Neural progenitor cell (in vitro differentiated cells): ENCODE measurements around the gene RGS3. TPM values are rescaled to one million over a fixed set of nuclear protein-coding genes. Genes with fewer than 3 reads are reported as not detected.

ENCODE experiments used
- DNase-seq: peaks from one replicate; pipeline ENCODE4 v3.0.0-alpha.2; 2016; ENCODE audit warnings: low spot score
- H2AFZ ChIP-seq: fragments of 200-600 bp; sonication (generic); replicated peaks from 2 replicates; pipeline ENCODE4 v1.6.1; 2016; ENCODE audit warnings: antibody characterized with exemption
- H3F3A ChIP-seq: fragments of 200-600 bp; sonication (generic); 2 replicates; pipeline ENCODE4 v1.6.1; 2016; ENCODE audit warnings: antibody characterized with exemption, low read depth
- H3K27ac ChIP-seq: fragments of 200-600 bp; sonication (generic); 2 replicates; pipeline ENCODE4 v1.5.1; 2016; ENCODE audit warnings: mild to moderate bottlenecking
- H3K27me3 ChIP-seq: fragments of 200-600 bp; sonication (generic); 2 replicates; pipeline ENCODE4 v1.6.1; 2016; ENCODE audit warnings: mild to moderate bottlenecking, moderate library complexity
- H3K36me3 ChIP-seq: fragments of 200-600 bp; sonication (generic); 2 replicates; pipeline ENCODE4 v1.5.1; 2016
- H3K4me1 ChIP-seq: fragments of 200-600 bp; sonication (generic); 2 replicates; pipeline ENCODE4 v1.6.1; 2016; ENCODE audit warnings: mixed run types
- H3K4me2 ChIP-seq: fragments of 200-600 bp; sonication (generic); 2 replicates; pipeline ENCODE4 v1.6.1; 2016
- H3K4me3 ChIP-seq: fragments of 200-600 bp; sonication (generic); 2 replicates; pipeline ENCODE4 v1.5.1; 2016
- H3K79me2 ChIP-seq: fragments of 200-600 bp; sonication (generic); 2 replicates; pipeline ENCODE4 v1.6.1; 2016; ENCODE audit warnings: low read depth
- H3K9ac ChIP-seq: fragments of 200-600 bp; sonication (generic); 2 replicates; pipeline ENCODE4 v1.6.1; 2016
- H3K9me3 ChIP-seq: fragments of 200-600 bp; sonication (generic); 2 replicates; pipeline ENCODE4 v1.5.1; 2016; ENCODE audit warnings: low read depth
- H4K20me1 ChIP-seq: fragments of 200-600 bp; sonication (generic); 2 replicates; pipeline ENCODE4 v1.6.1; 2016; ENCODE audit warnings: low read depth
- H3K27ac Mint-ChIP-seq: 3 replicates; pipeline ENCODE4 v1.8.0; 2021; ENCODE audit warnings: mixed read lengths
- H3K27me3 Mint-ChIP-seq: 2 replicates; pipeline ENCODE4 v1.8.0; 2022; ENCODE audit warnings: low read depth, mild to moderate bottlenecking, inconsistent platforms, moderate library complexity, mixed read lengths; ENCODE audit not compliant: insufficient read depth
- H3K36me3 Mint-ChIP-seq: 3 replicates; pipeline ENCODE4 v1.8.0; 2021; ENCODE audit warnings: mixed read lengths
- H3K4me1 Mint-ChIP-seq: 3 replicates; pipeline ENCODE4 v1.8.0; 2021; ENCODE audit warnings: mixed read lengths
- H3K4me3 Mint-ChIP-seq: 3 replicates; pipeline ENCODE4 v1.8.0; 2021; ENCODE audit warnings: mild to moderate bottlenecking, moderate library complexity, mixed read lengths
- H3K9me3 Mint-ChIP-seq: 3 replicates; pipeline ENCODE4 v1.8.0; 2020; ENCODE audit warnings: mixed read lengths
- EZH2 ChIP-seq: fragments of 200-600 bp; sonication (generic); IDR thresholded peaks from 2 replicates; pipeline ENCODE4 v1.6.1; 2017; ENCODE audit warnings: antibody characterized with exemption, mild to moderate bottlenecking, moderate library complexity
- EZH2phosphoT487 ChIP-seq: fragments of 200-600 bp; sonication (generic); IDR thresholded peaks from 2 replicates; pipeline ENCODE4 v1.6.1; 2017; ENCODE audit warnings: antibody characterized with exemption
- total RNA-seq: library from RNA; depleted of rRNA; stranded (reverse); fragments of >200 nt; gene quantifications from 2 replicates; pipeline ENCODE4 v1.2.3, GENCODE V29; 2015; ENCODE audit warnings: low replicate concordance
- TF ChIP-seq, protein P1 (sequence below): fragments of 200-600 bp; sonication (generic); IDR thresholded peaks from 2 replicates; pipeline ENCODE4 v1.5.1; 2017; ENCODE audit warnings: antibody characterized with exemption, mild to moderate bottlenecking

The RGS3 gene
- total RNA-seq, 1 donor from 2014 or later: 30.3 TPM

- Mint-ChIP-seq H3K9me3 (no peaks in the 10 kb centered on the region), H3K4me1 (peaks cover 37% of the 10 kb centered on the region), H3K27me3 (peaks cover 6% of the 10 kb centered on the region), H3K36me3 (peaks cover 16% of the 10 kb centered on the region), H3K4me3 (no peak overlapping the region), H3K27ac (no peak overlapping the region)
- Histone ChIP-seq H4K20me1 (no peaks in the 10 kb centered on the region), H3K9me3 (no peaks in the 10 kb centered on the region), H3K79me2 (no peaks in the 10 kb centered on the region), H3K36me3 (no peaks in the 10 kb centered on the region), H3K4me3 (no peak overlapping the region), H3K4me1 (peaks cover 21% of the 10 kb centered on the region), H3K4me2 (no peak overlapping the region), H2AFZ (no peak overlapping the region), H3F3A (peaks cover 5% of the 10 kb centered on the region), H3K9ac (no peak overlapping the region), H3K27ac (no peak overlapping the region), H3K27me3 (no peaks in the 10 kb centered on the region)
- no peak for DNase-seq
- TF ChIP-seq EZH2 (no peak), EZH2phosphoT487 (no peak)
- TF ChIP-seq, protein P1, sequence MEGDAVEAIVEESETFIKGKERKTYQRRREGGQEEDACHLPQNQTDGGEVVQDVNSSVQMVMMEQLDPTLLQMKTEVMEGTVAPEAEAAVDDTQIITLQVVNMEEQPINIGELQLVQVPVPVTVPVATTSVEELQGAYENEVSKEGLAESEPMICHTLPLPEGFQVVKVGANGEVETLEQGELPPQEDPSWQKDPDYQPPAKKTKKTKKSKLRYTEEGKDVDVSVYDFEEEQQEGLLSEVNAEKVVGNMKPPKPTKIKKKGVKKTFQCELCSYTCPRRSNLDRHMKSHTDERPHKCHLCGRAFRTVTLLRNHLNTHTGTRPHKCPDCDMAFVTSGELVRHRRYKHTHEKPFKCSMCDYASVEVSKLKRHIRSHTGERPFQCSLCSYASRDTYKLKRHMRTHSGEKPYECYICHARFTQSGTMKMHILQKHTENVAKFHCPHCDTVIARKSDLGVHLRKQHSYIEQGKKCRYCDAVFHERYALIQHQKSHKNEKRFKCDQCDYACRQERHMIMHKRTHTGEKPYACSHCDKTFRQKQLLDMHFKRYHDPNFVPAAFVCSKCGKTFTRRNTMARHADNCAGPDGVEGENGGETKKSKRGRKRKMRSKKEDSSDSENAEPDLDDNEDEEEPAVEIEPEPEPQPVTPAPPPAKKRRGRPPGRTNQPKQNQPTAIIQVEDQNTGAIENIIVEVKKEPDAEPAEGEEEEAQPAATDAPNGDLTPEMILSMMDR: no peak
Measured at GRCh38 chr9:113528811-113529210, 65.3 kb downstream of the RGS3 start.

DNA sequence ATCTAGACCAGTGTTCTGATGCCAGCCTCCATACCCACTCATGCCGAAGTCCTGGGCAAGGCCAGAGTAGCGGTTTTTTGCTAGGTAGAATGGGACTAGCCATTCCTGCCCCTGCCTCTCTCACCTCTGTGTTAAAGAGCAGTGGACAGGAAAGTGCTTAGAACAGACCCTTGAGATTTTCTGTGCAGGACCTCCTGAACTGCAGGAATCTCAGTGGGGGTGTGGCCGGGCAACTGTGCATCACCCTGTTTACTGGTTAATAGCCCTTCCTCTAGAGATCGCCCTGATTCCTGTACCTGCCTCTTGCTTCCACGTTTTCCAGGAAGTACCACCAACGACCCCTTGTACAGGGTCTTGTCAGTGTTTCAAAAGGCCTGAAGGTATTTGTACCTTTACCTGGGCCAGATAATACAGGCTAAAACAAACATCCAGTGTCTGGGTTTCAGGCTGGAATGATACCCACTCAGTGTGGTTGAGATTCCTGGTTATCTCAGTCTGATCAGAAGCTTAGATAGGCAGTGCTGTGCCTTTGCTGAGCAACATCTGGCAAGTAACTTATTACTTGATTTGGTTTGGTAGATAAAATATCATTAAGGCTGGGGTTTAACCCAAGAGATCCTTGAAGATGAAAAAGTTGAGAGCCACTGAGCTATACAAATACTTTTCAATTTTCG lies 65.9 kb downstream of the RGS3 start:
- Mint-ChIP-seq H3K27ac (no peak overlapping the region), H3K4me3 (no peak overlapping the region), H3K36me3 (peaks cover 16% of the 10 kb centered on the region), H3K27me3 (peaks cover 6% of the 10 kb centered on the region), H3K4me1 (peaks cover 33% of the 10 kb centered on the region), H3K9me3 (no peaks in the 10 kb centered on the region)
- no peak overlapping the region for H3K4me3 ChIP-seq
- no peak for DNase-seq
- no peaks in the 10 kb centered on the region for H3K79me2 ChIP-seq
- no peaks in the 10 kb centered on the region for H3K36me3 ChIP-seq
- H3K4me2 ChIP-seq: no peak overlapping the region
- H3K27ac ChIP-seq: no peak overlapping the region
- no peak overlapping the region for H3K9ac ChIP-seq
- H4K20me1 ChIP-seq: no peaks in the 10 kb centered on the region
- no peak overlapping the region for H2AFZ ChIP-seq
- H3K4me1 ChIP-seq: peaks cover 21% of the 10 kb centered on the region
- no peaks in the 10 kb centered on the region for H3K9me3 ChIP-seq
- peaks cover 5% of the 10 kb centered on the region for H3F3A ChIP-seq
- H3K27me3 ChIP-seq: no peaks in the 10 kb centered on the region
- TF ChIP-seq EZH2 (no peak), EZH2phosphoT487 (no peak)
- TF ChIP-seq, protein P1: no peak

DNA sequence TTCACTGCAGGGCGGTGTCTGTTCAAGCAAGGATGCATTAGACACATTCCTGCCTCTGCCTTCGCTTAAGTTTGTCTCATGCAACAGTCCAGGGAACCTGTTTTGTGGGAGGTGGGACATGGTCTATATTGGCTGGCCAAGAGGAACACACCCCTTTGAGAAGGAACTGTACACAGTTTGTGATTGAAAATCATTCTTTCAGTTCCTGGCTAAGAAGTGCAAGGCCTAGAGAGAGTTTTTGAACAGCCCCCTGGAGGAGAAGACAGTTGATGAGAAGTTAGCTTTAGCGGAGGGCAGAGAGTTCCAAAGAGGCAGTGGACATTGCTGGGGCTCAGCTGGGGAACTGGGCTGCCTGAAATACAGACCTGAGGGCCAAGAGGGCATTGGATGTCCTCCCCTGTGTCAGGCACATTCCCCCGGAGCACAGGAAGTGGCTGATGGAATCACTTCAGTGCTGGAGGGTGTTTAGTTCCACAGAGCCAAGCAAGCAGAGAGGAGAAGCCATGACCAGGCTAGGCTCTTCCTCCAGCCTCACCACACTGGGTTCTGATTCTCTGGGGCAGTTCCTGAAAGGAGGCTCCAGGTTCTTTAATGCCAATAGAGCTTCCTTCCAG lies 66.6 kb downstream of the RGS3 start:
- TF ChIP-seq EZH2phosphoT487: no peak
- no peak for TF ChIP-seq EZH2
- TF ChIP-seq, protein P1: no peak
- H3K36me3 ChIP-seq: no peaks in the 10 kb centered on the region
- Mint-ChIP-seq H3K4me3 (no peak overlapping the region), H3K4me1 (peaks cover 30% of the 10 kb centered on the region), H3K27me3 (peaks cover 6% of the 10 kb centered on the region), H3K36me3 (peaks cover 16% of the 10 kb centered on the region), H3K9me3 (no peaks in the 10 kb centered on the region), H3K27ac (no peak overlapping the region)
- H3K27me3 ChIP-seq: no peaks in the 10 kb centered on the region
- peaks cover 5% of the 10 kb centered on the region for H3F3A ChIP-seq
- no peak overlapping the region for H3K4me2 ChIP-seq
- no peak for DNase-seq
- H3K9ac ChIP-seq: no peak overlapping the region
- H3K4me1 ChIP-seq: peaks cover 21% of the 10 kb centered on the region
- no peaks in the 10 kb centered on the region for H3K79me2 ChIP-seq
- no peaks in the 10 kb centered on the region for H4K20me1 ChIP-seq
- H3K4me3 ChIP-seq: no peak overlapping the region
- no peak overlapping the region for H3K27ac ChIP-seq
- H3K9me3 ChIP-seq: no peaks in the 10 kb centered on the region
- H2AFZ ChIP-seq: no peak overlapping the region
